Activated naive CD4-positive, alpha-beta T cell treated with anti-CD3 and anti-CD28 coated beads, Interleukin-2, amount 10 ng/mL, durations not matched to agents 7 days and 5 days (primary cell): Measurements from ENCODE around the gene OR1E2.
A peak's percentile ranks its signal among the peaks of the same experiment; 100 is the strongest.
"Not testable (repeated sequence)": the region's sequence is repeated elsewhere in the genome, so short reads cannot be mapped to it uniquely, and the experiment has no call there.

ENCODE experiments used
- CTCF ChIA-PET: fragments of 350-600 bp; sonication (Branson Sonifier 250); formaldehyde crosslinking; loops from one replicate; lab custom pipeline; 2021; ENCODE audit warnings: antibody characterized with exemption; lab: Charles Lee
- DNase-seq: peaks from one replicate; pipeline ENCODE4 v3.0.0-alpha.2; 2020
- H3K27ac Mint-ChIP-seq: one replicate; pipeline ENCODE4 v1.8.0; 2021; ENCODE audit warnings: mild to moderate bottlenecking, moderate library complexity, mixed read lengths
- H3K27me3 Mint-ChIP-seq: one replicate; pipeline ENCODE4 v1.8.0; 2021; ENCODE audit warnings: mild to moderate bottlenecking, mixed read lengths
- H3K36me3 Mint-ChIP-seq: one replicate; pipeline ENCODE4 v1.8.0; 2021; ENCODE audit warnings: mixed read lengths
- H3K4me1 Mint-ChIP-seq: one replicate; pipeline ENCODE4 v1.8.0; 2021; ENCODE audit warnings: mixed read lengths
- H3K4me3 Mint-ChIP-seq: one replicate; pipeline ENCODE4 v1.8.0; 2021; ENCODE audit warnings: mild to moderate bottlenecking, moderate library complexity, mixed read lengths
- H3K9me3 Mint-ChIP-seq: one replicate; pipeline ENCODE4 v1.8.0; 2021; ENCODE audit warnings: mixed read lengths

OR1E2 gene, protein sequence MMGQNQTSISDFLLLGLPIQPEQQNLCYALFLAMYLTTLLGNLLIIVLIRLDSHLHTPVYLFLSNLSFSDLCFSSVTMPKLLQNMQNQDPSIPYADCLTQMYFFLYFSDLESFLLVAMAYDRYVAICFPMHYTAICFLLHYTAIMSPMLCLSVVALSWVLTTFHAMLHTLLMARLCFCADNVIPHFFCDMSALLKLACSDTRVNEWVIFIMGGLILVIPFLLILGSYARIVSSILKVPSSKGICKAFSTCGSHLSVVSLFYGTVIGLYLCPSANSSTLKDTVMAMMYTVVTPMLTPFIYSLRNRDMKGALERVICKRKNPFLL

DNA sequence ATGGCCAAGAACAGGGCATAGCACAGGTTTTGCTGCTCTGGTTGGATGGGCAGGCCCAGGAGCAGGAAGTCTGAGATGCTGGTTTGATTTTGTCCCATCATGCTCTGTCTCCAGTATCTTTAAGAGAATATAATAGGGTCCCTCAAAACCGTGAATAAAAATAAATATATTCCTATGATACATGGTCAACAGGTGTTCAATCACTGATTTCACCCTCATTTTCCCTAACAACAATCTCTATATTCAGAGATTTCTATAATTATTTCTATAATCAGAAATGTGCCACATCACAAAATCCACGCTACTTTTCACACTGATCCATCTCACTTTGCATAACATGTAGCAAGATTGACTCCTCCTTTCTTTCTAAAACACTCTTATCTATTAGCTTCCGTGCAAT lies at the start of gene OR1E2:
Gene OR1E2, minus strand, starts transcription at position 101 of the 400 bp plus-strand sequence. Its CDS starts 0 bp downstream, at position 101.
- DNase-seq, result no peak
- H3K4me1 Mint-ChIP-seq, result no peaks in the 10 kb centered on the region
- H3K27me3 Mint-ChIP-seq, result no peaks in the 10 kb centered on the region
- H3K4me3 Mint-ChIP-seq, result no peak within 1 kb of the TSS
- no peak within 1 kb of the TSS for H3K27ac Mint-ChIP-seq
- CTCF ChIA-PET, result no interaction called here
- no peaks in the 10 kb centered on the region for H3K36me3 Mint-ChIP-seq
- H3K9me3 Mint-ChIP-seq, result no peaks in the 10 kb centered on the region

DNA sequence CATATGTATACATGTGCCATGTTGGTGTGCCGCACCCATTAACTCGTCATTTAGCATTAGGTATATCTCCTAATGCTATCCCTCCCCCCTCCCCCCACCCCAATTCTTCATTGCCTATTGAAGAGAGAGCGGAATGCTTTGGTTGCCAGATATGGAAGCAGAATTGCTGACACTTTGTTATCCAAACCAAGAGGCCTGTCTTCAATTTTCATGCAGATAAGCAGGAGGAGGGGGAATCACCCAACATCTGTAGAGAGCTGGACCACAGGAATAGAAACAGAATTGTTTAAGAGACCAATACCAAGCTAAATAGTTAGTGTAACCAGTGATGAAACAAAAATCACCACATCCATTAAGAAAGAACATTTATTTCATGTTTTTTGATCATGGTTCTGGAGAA lies 49.2 kb upstream of the OR1E2 start:
- H3K9me3 Mint-ChIP-seq, result no peaks in the 10 kb centered on the region
- H3K36me3 Mint-ChIP-seq, result no peaks in the 10 kb centered on the region
- no peak for DNase-seq
- H3K4me1 Mint-ChIP-seq, result no peaks in the 10 kb centered on the region
- H3K4me3 Mint-ChIP-seq, result no peak overlapping the region
- CTCF ChIA-PET, result no interaction called here
- H3K27me3 Mint-ChIP-seq, result peaks cover 18% of the 10 kb centered on the region
- H3K27ac Mint-ChIP-seq, result no peak overlapping the region

DNA sequence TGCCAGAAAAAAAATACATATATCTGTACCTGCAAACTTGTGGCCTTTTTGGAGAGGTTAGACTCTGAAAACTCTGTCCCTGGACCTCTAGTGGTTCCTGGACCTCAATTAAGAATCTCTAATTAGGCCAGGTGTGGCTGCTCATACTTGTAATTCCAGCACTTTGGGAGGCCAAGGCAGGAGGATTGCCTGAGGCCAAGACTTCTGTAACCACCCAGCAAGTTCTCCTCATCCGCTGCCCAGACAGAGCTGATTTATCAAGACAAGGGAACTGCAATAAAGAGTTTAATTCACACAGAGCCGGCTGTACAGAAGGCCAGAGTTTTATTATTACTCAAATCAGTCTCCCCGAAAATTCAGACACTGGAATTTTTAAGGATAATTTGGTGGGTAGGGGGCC lies 46.3 kb upstream of the OR1E2 start:
- CTCF ChIA-PET, result no interaction called here
- Mint-ChIP-seq H3K27ac (no peak overlapping the region), H3K27me3 (peaks cover 12% of the 10 kb centered on the region), H3K4me3 (no peak overlapping the region), H3K36me3 (no peaks in the 10 kb centered on the region), H3K9me3 (no peaks in the 10 kb centered on the region), H3K4me1 (peaks cover 5% of the 10 kb centered on the region)
- DNase-seq, result no peak

DNA sequence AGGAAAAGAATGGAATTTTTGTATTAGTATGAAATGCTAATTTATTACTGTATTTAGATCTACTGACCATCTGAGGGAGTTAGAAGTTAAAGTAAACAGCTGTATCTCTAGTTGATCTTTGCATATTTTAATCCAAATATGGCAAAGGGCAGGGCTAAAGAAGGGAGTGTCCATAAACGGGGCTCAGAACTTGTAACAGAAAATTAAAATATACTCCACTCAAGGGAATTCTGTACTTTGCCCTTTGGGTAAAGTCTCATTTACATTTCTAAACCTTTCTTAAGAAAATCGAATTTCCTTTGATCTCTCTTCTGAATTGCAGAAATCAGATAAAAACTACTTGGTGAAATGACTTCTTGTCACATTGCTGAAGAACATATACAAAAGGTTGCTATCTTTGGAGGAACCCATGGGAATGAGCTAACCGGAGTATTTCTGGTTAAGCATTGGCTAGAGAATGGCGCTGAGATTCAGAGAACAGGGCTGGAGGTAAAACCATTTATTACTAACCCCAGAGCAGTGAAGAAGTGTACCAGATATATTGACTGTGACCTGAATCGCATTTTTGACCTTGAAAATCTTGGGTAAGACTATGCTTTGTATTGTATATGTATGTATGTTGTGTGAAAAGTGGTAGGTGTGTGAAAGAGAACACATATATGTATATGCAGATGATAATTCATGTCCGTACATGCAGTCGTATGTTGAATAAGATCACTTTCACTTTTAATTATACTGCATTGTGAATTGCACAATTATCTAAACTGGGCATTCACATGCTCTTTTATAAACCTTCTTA lies 42.4 kb upstream of the OR1E2 start, which contains the start of gene ASPA:
Gene ASPA, plus strand, starts transcription at position 186 of the 799 bp plus-strand sequence. Its CDS starts 163 bp downstream, at position 349.
- no peak for DNase-seq
- CTCF ChIA-PET, result no interaction called here
- Mint-ChIP-seq H3K9me3 (no peaks in the 10 kb centered on the region), H3K4me1 (peaks cover 5% of the 10 kb centered on the region), H3K27ac (no peak within 1 kb of the TSS), H3K36me3 (no peaks in the 10 kb centered on the region), H3K4me3 (peak within 1 kb of the TSS; percentile 45), H3K27me3 (peaks cover 9% of the 10 kb centered on the region)

DNA sequence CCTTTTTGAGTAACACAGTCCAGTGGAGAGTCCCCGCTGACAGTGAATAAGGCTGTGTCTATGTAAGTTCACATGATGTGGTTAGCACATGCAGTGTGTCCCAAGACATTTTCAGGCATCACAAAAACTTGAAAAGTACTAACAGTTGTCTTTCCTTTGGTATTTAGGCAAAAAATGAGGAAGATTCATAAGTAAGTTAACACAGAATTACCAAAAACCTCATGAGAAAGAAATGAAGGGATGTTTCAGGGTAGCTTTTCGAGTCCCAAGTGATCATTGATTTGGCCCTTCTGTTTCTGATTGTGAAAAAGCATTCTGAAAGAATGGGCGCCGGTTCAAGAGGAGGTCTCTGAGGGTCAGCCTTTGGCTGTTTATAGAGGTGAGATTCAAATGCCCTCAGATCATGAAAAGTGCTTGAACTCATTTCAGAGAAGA lies 41.6 kb upstream of the OR1E2 start:
- no peak overlapping the region for H3K27ac Mint-ChIP-seq
- peaks cover 5% of the 10 kb centered on the region for H3K4me1 Mint-ChIP-seq
- H3K4me3 Mint-ChIP-seq, result no peak overlapping the region
- H3K36me3 Mint-ChIP-seq, result no peaks in the 10 kb centered on the region
- peaks cover 5% of the 10 kb centered on the region for H3K27me3 Mint-ChIP-seq
- CTCF ChIA-PET, result no interaction called here
- DNase-seq, result no peak
- no peaks in the 10 kb centered on the region for H3K9me3 Mint-ChIP-seq

DNA sequence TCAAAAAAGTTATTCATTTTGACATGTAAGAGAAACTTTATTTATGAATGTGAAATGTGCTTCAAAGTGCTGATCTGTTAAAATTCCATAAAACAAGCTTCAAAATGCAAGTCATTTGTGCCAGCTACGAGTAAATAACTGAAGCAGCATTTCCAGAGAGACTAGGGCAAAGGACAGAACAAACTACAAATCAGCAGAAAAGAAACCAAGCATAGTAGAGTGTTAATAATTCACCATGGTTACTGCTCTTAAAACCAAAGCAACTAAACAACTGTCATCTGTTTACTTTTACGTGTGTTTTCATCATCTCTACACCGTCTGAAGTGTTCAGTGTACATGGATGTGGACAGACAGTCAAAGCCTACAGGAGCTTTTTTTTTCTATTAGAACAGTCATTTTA lies 40.6 kb upstream of the OR1E2 start:
- DNase-seq, result no peak
- no peak overlapping the region for H3K4me3 Mint-ChIP-seq
- H3K4me1 Mint-ChIP-seq, result peaks cover 5% of the 10 kb centered on the region
- no peaks in the 10 kb centered on the region for H3K9me3 Mint-ChIP-seq
- CTCF ChIA-PET, result no interaction called here
- H3K27me3 Mint-ChIP-seq, result no peaks in the 10 kb centered on the region
- H3K36me3 Mint-ChIP-seq, result no peaks in the 10 kb centered on the region
- H3K27ac Mint-ChIP-seq, result no peak overlapping the region

DNA sequence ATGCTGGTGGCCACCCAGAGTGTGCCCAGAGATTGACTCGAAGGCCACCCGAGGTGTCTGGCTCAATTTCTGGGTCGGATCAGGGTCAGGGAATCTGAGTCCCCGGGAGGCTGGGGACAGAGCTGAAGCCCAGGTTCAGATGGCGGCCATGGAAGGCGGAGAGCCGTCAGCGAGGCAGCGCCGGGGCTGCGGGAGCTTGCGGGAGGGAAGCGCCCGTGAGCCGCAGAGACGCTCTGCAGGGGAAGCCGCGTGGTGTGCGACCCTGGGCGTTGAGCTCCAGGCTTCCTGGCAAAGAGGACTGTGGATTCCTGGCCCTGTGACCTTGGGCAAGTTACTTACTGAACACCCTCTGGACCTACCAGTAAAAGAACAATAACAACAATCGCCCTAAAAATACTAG lies 38.5 kb upstream of the OR1E2 start:
- Mint-ChIP-seq H3K4me1 (peaks cover 5% of the 10 kb centered on the region), H3K36me3 (no peaks in the 10 kb centered on the region), H3K27ac (no peak overlapping the region), H3K9me3 (no peaks in the 10 kb centered on the region), H3K27me3 (no peaks in the 10 kb centered on the region), H3K4me3 (no peak overlapping the region)
- CTCF ChIA-PET, result no interaction called here
- no peak for DNase-seq

DNA sequence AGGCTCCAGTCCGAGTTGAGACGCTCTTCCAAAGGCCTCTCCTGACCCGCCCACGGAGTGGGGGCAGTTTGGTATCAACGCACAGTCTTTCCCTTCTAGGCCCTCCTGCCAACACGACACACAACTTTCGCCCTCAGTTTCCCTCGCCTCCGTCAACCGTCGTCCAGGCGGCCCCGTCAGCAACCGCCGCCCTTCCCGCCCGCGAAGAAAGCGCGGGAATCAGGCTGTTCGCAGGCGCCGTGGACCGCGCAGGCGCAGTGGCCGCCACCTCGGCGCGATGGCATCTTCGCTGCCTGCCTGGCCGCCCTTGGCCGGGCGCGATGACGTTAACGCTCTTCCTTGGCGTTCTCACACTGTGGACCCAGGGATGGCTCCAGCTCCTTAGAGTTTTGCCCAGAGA lies 38.0 kb upstream of the OR1E2 start, which contains the start of gene SPATA22:
Gene SPATA22, minus strand, starts transcription at position 221 of the 400 bp plus-strand sequence. CDS start 2,494 bp downstream, outside the sequence.
- Mint-ChIP-seq H3K4me3 (no peak within 1 kb of the TSS), H3K4me1 (peaks cover 5% of the 10 kb centered on the region)

DNA sequence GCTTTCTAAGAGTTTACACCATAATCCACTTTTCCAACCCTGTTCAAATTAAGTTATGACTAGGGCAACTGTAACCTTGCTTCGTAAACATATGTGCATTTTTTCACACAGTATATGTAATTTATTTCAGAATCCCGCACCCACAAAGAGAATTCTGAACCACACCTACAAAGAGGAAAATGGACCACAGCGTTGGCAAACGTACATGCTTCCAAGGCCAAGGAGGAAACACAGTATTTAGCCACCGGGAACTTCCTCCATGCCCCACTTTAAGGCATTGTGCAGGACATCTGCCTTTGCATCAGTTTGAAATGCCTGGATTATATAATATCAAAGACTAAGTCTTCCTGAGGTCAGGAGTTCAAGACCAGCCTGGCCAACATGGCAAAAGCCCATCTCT lies 35.9 kb upstream of the OR1E2 start:
- no peak for DNase-seq
- Mint-ChIP-seq H3K4me3 (no peak overlapping the region), H3K36me3 (no peaks in the 10 kb centered on the region), H3K4me1 (no peaks in the 10 kb centered on the region), H3K27me3 (no peaks in the 10 kb centered on the region), H3K9me3 (no peaks in the 10 kb centered on the region), H3K27ac (no peak overlapping the region)
- CTCF ChIA-PET, result no interaction called here

More for the DNA sequence above, 38.0 kb upstream of the OR1E2 start, which contains the start of gene SPATA22:
- no peak for DNase-seq
- Mint-ChIP-seq H3K36me3 (no peaks in the 10 kb centered on the region), H3K27ac (no peak within 1 kb of the TSS), H3K27me3 (no peaks in the 10 kb centered on the region), H3K9me3 (no peaks in the 10 kb centered on the region)
- CTCF ChIA-PET, result no interaction called here

DNA sequence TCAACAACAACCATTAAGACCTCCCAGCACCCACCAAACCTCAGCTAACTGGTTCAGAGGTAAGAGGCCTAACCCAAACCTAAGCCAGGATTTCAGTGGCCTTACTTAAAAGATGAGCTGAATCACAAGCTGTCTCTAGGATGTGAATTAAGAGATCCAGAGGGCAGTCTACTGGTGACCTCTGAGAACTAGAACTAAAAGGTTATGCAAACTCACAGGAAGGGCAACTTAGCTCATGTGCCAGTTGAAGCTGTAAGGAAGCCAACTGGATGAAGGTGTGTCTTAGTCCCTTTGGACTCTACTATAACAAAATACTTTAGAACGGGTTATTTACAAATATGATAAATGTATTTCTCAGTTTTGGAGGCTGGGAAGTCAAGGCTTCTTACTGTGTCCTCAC lies 32.7 kb upstream of the OR1E2 start:
- H3K9me3 Mint-ChIP-seq, DNase-seq, H3K27ac Mint-ChIP-seq, CTCF ChIA-PET, H3K27me3 Mint-ChIP-seq, H3K36me3 Mint-ChIP-seq, H3K4me3 Mint-ChIP-seq, H3K4me1 Mint-ChIP-seq: not testable (repeated sequence)

DNA sequence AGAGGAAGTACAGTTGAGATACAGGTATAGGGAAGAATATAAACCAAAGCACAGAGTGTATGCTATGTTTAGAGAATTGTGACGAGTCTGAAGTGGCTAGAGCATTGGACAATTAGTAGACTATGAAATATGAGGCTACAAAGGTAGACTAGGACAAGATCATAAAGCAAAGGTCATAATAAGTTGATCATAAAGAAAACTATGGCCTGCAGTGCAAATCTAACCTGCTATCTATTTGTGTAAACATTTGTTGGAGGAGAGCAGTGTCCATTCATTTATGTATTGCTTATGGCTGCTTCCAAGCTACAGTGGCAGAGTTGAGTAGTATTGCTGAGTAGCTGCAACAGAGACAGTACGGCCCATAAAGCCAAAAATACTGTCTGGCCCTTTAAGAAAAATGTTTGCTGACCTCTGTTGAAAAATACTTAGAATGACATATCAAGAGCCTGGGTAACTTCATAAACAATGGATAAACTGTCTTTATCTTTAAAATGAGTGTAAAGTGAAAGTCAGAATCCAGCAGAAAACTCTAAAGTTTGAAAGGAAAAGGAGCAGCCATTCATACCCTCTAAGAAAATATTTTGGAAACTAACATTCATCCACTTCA lies 14.5 kb upstream of the OR1E2 start:
- Mint-ChIP-seq H3K4me1 (no peaks in the 10 kb centered on the region), H3K4me3 (no peak overlapping the region), H3K9me3 (no peaks in the 10 kb centered on the region), H3K36me3 (no peaks in the 10 kb centered on the region), H3K27ac (no peak overlapping the region), H3K27me3 (peaks cover 3% of the 10 kb centered on the region)
- CTCF ChIA-PET, result no interaction called here
- DNase-seq, result no peak

DNA sequence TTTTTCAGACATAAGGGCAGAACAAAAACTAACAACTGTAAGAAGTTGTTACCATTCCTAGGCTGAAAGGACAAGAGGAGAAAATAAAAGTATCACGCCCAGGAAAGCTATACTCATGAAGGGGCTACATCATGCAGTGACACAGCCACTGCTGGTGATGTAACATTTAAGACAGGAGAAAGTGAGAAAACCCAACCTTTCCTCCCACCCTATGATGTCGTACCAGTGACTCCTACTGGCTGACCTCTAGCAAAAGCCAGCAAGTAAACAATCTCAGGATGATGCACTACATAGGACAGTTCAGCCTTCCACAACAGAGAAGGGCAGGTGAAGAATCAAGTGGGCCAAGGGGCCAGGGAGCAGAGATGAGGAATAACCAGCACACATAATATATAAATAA lies 14.0 kb upstream of the OR1E2 start:
- CTCF ChIA-PET, result no interaction called here
- Mint-ChIP-seq H3K36me3 (no peaks in the 10 kb centered on the region), H3K4me3 (no peak overlapping the region), H3K9me3 (no peaks in the 10 kb centered on the region), H3K4me1 (no peaks in the 10 kb centered on the region), H3K27me3 (peaks cover 3% of the 10 kb centered on the region), H3K27ac (no peak overlapping the region)
- DNase-seq, result peak; percentile 24

DNA sequence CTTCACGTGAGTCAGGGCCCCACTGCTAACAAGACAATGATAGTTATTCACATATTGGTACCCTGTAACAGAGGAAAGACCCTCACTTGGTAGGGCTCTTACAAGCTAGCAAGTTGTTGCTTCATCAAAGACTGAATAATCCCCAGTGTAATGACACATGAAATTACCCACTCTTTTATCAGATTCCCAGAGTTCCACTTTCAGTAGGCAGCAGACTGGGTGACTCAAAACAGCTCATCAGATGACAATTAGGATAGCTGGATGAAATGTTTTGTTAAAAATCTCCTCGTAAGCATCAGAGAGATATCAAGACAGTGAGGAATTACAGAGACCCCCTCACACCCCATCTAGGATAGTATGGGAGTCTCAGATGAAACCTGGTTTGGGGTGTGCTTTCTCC lies 6.8 kb upstream of the OR1E2 start:
- no peaks in the 10 kb centered on the region for H3K27me3 Mint-ChIP-seq
- no peak overlapping the region for H3K4me3 Mint-ChIP-seq
- H3K27ac Mint-ChIP-seq, result no peak overlapping the region
- H3K9me3 Mint-ChIP-seq, result no peaks in the 10 kb centered on the region
- no peaks in the 10 kb centered on the region for H3K36me3 Mint-ChIP-seq
- H3K4me1 Mint-ChIP-seq, result no peaks in the 10 kb centered on the region
- no peak for DNase-seq
- CTCF ChIA-PET, result no interaction called here

DNA sequence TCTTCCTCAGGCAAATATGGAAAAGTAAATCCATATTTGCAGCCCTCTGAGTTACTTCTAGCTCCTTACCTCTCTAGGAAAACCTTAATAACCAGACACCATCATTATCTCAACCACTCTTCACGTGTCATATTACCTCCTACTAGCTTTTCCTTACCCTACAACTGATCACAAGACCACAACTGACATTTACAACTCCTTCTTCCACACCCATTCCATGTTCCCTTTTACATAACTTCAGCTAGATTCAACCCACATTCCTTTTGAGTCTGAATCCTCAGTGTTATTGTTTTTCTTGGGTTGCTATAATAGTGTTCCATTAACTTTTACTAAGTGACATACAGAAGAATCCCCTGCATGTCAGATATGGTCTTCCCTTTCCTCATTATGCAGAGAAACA lies 4.7 kb upstream of the OR1E2 start:
- Mint-ChIP-seq H3K4me1 (no peaks in the 10 kb centered on the region), H3K27me3 (no peaks in the 10 kb centered on the region), H3K9me3 (no peaks in the 10 kb centered on the region), H3K27ac (no peak overlapping the region), H3K36me3 (no peaks in the 10 kb centered on the region), H3K4me3 (no peak overlapping the region)
- no peak for DNase-seq
- CTCF ChIA-PET, result no interaction called here
